Panc1 (cell line): Measurements from ENCODE around the gene SNED1.

Experiments used
- CTCF ChIP-seq: fragments of 450-650 bp; IDR thresholded peaks from 2 replicates; pipeline ENCODE4 v1.5.1; 2017; ENCODE audit warnings: mild to moderate bottlenecking
- REST ChIP-seq, 2 experiments: IDR thresholded peaks; 2 replicates each; pipeline ENCODE4 v1.6.1; 2011 to 2012; ENCODE audit warnings: low read depth in 2 of 2, control low read depth in 1 of 2, low read length in 1 of 2, mild to moderate bottlenecking in 1 of 2, moderate library complexity in 1 of 2; ENCODE audit not compliant: insufficient read depth in 1 of 2
- SIN3A ChIP-seq: IDR thresholded peaks from 2 replicates; pipeline ENCODE4 v1.6.1; 2012; ENCODE audit warnings: low read depth, mild to moderate bottlenecking, low read length, moderate library complexity, borderline replicate concordance; ENCODE audit not compliant: insufficient read depth

GRCh38 chr2:241092677-241093076, 94.3 kb downstream of the SNED1 start:
- TF ChIP-seq CTCF: no peak
- TF ChIP-seq SIN3A: no peak
- no peak for TF ChIP-seq REST (IDR thresholded peaks at IDR 0.05; ENCODE audit: insufficient read depth in 1 of 2, low read depth in 2 of 2, low read length in 1 of 2)
